Right forelimb (tissue), 1 donor: Measurements from ENCODE around the gene SHANK1.

Experiments used
- DNase-seq: peaks from one replicate; pipeline ENCODE4 v3.0.0-alpha.2; 2018

Gene SHANK1

DNA sequence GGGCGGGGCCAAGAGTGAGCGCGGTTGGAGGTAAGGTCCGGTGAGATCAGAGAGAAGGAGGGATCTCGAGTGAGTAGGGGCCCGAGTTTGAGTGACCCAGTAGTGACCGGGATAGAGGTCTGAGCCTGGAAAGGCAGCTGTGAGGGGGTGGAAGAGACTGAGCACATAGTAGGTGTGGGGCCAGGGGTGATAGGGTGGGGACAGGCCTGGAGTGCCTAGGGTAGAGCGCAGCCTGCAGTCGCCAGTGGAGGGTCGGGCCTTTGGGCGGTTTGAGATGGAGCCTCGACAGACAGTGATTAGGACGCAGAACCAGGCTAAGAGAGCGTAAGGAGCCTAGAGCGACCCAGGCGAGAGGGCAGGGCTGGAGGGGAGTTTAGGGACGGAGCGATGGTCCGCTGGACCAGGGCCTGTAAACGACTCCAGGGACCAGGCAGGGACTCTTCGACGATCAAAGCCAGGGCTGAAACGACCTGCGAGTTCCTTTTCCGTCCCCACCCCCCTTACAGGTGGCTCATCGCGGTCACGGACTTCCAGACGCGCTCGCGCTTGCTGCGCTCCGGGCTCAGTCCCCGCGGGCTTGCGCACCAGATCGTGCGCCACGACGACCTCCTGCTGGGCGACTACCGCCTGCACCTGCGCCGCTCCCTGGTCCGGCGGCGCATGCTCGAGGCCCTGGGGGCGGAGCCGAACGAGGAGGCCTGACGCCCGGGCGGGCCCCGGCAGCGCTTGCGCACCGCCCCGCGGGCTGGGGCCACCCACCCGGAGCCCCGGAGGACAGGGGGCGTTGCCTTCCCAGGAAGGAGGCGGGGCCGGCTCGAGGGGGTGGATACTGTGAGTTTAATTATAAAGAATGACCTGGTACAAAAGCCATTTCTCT, 60.9 kb downstream of the SHANK1 start:
- DNase-seq, result peak; percentile 68

DNA sequence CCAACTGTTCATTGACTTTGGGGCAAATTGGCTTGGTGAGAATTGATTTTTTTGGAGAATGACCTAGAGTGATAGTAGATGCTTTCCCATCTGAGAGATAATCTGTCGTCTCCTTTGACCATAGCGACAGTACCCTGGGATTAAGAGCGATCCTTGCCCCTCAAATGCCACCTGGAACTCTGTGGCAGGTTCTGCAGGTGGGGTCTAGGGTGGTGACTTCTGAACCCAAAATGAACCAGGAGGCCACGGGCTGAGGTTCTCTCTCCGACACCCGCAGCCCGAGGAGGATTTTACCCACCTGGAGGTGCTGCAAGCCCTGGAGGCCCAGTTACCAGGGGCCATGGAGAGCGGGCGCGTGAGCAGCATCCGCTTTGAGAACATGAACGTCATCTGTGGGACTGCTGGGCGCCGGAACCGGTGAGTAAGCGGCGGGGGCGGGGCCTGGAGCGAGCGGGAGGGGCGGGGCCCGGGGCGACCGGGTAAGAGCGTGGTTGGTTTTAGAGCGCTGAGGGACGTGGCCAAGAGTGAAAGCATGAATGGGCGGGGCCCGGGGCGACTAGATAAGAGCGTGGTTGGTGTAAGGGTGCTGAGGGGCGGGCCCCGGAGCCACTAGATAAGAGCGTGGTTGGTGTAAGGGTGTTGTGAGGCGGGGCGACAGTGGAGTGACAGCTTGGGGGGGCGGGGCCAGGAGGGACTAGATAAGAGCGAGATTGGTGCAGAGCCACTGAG, 61.7 kb downstream of the SHANK1 start:
- peak; percentile 85 for DNase-seq

GRCh38 chr19:50657222-50657669, 62.4 kb downstream of the SHANK1 start:
- no peak for DNase-seq

DNA sequence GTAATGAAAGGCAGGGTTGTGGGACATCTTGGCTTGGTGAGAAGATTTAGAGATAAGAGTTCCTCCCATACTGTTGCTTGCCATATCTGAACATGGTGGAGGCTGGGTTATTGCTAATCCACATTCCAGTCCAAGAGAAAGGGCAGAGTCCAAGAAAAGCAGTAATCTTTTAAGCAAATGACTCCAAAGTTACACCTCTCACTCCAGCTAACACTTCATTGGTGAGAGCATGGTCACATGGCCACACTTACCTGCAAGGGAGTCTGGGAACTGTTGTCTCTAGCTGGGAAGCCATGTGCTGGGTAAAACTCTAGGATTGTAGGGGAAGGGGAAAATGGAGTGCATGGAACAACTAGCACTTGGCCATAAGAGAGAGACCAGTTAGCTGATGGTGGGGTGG, 64.7 kb downstream of the SHANK1 start:
- no peak for DNase-seq

GRCh38 chr19:50652722-50653121, 66.9 kb downstream of the SHANK1 start:
- no peak for DNase-seq

- no peak for DNase-seq
Observed at GRCh38 chr19:50651174-50651573, 68.4 kb downstream of the SHANK1 start.

- DNase-seq, result no peak
Observed at GRCh38 chr19:50649433-50650391, 69.9 kb downstream of the SHANK1 start, which contains the start of gene C19orf81. Gene C19orf81 (plus strand): TSS chr19:50649445. CDS start chr19:50649445, 0 bp downstream.

DNA sequence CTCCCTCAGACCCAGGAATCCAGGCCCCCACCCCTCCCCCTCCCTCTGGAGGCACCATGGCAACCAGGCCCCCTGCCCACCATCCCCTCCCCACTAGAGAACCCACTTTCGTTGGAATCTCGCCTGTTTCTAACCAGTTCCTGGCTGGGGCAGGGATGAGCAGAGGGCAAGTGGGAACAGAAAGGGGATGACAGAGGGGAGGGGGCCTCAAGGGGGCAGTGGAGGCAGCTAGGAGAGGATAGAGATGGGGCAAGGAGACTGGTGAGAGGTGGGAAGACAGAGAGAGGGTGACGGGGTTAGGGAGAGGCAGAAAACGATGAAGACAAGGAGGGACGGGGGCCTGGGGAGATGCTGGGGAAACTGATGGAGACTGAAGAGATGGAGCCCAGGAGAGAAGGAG, 70.9 kb downstream of the SHANK1 start:
- no peak for DNase-seq

GRCh38 chr19:50647879-50648615, 71.6 kb downstream of the SHANK1 start:
- DNase-seq, result no peak

DNA sequence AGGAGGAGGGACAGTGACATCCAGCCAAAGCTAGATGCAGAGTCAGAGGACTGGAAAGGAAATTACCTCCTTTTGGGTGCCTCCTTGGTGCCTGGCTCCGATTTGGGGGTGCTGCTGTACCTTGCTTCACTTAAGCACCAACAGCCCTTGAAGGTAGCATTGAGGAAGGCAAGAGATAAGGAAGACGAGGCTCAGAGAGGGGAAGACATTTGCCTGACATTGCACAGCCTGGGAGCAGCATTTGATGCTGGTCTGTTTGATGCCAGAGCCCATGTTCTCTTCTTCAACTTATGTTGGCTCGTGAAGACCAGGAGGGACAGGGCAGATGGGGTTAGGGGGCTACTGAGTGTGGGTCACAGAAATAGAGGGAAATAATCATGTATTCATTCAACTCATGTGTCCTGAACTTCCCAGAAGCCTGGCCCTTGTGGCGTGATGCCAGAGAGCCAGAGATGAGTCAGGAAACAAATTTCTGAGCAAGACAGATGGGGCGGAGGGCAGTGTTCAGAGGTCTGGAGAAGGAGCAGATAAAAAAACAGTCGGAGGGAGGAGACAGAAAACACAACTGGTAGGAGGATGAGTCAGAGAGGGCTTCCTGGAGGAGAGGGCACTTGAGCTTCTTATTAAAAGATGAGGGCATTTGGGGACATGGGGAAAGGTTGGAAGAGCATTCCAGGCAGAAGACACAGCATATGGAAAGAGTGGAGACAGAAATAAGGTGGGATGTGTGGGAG, 73.4 kb downstream of the SHANK1 start:
- DNase-seq, result no peak

DNA sequence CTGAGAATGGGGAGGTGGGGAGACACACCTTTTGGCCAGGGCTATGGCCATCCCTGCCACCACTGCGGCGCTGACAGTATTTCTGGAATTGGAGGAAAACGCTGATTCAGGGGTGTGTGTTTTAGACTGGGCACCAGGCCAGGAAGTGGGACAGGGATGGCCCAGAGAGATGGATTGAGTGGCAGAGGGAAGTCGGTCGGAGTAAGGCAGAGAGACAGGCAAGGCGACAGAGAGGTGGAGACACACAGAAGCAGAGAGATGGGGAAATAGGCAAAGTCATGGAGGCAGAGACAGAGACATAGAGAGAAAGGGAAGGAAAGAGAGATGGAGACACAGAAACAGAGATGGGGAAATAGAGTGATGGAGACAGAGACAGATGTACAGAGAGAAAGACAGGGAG, 74.5 kb downstream of the SHANK1 start:
- DNase-seq, result no peak

GRCh38 chr19:50644315-50644915, 75.2 kb downstream of the SHANK1 start:
- DNase-seq, result no peak

DNA sequence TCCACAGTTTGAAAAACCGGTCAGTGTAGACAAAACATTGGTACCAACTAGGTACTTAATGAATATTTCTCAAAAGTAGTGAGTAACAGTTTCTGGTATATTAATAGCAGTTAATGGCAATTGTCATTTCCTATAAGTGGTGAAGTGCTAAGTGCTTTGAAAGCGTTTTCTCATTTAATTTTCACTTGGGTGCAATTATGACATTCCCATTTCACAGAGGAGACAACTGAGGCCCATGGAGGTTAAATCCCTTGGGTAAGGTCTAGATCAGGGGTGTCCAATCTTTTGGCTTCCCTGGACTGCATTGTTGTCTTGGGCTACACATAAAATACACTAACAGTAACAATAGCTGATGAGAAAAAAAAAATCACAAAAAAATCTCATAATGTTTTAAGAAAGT, 79.2 kb downstream of the SHANK1 start:
- DNase-seq, result no peak

- DNase-seq, result no peak
Observed at GRCh38 chr19:50639121-50640112, 80.2 kb downstream of the SHANK1 start, which contains the start of gene SYT3. Gene SYT3 (minus strand): TSS chr19:50639881. CDS start chr19:50637411, 2,470 bp downstream.

DNA sequence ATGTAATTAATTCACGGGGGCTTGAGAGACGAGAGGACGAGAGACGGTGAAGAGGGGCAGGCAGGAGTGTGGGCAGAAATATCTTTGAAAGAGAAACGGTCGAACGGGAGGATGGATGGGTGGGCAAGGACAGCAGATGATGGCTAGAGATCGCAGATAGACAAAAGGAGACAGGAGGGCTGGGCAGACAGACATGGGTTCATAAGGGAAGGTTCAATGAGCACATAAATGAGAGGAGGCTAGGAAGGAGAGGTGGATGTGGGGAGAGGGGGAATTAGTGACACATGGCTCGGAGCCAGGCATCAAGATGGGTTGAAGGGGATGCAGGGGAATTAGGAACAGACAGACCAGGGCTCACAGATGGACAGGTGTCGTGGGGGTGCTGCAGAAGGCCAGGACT, 81.0 kb downstream of the SHANK1 start:
- no peak for DNase-seq

DNA sequence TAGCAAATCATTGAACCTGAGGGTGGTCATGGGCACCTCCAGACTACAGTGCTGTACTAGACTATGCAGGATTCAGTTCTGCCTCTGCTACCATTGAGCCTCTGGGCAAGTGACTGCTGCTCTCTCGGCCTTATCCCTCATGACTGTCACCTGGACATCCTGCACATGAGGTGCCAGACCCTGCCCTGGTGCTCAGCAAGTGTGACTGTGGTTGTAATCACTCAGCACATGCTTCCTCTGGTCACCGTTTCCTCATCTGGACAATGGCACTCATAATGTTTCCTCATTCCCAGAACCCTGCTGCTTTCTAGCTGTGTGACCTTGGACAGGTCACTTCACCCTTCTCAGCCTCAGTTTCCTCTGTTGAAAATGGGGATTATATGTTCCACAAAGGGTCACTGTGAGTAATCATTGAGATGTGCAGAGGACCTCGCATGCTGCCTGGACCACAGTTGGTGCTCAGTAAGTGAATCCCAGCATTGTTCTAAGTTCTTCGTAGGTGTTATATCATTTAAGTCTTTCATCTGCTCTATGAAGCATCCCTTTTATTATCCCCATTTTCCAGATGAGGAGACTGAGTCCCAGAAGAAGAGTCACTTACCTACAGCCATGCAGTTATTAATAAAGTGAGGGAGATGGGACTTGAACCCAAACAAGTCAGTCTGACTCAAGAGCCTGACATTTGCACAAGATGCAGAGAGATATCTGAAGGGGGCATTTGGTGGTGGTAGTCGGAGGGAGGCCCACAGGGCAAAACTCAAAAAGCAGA, 83.1 kb downstream of the SHANK1 start:
- DNase-seq, result no peak

DNA sequence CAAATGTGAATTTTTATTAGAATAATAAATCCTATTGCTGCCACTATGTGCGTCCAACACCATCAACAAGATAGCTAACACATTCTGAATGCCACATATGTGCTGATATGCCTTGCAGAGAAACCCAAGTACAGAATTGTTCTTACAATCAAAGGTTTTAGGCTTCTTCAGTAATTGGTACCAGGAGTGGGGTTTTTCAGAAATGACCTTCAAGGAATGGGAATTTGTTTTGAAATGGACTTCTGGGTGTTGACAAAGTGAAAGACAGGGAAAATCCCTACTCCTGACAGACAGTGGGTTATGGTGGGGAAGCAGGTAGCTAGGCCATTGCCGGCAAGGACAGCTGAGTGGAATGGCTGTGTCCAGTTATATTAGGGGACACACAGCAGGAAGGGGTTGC, 85.6 kb downstream of the SHANK1 start:
- no peak for DNase-seq

DNA sequence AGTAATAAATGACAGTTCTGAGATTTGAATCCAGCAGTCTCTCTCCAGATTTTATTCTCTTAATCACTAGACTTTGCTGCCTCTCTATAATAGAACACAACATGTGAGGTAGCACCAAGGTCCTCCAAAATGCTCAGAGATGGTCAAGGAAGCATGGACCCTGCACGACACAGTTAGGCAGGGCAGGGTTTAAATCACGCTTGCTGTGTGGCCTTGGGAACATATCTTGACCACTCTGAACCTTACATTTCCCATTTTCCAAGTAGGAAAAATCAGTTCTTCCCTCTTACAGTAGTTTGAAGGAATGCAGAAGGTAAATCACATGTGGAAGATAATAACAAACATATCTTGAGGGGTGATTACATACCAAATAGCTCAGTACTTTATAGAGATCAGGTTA, 86.2 kb downstream of the SHANK1 start:
- no peak for DNase-seq
